ENCODE results near the gene QRICH2. TPM values are rescaled to one million over a fixed set of nuclear protein-coding genes. Genes with fewer than 3 reads are reported as not detected.

The QRICH2 gene
- total and polyA plus RNA-seq, 10 of the 15 experiments (the other 5 are each of a cell fraction or from before 2014, with no cell fraction given), result 0.04 to 0.72 (median 0.25) TPM

- TF ChIP-seq BCLAF1 (IDR thresholded peaks at IDR 0.05) (no peak), IRF5 (IDR thresholded peaks at IDR 0.05; ENCODE audit: borderline replicate concordance) (no peak), MTA3 (IDR thresholded peaks at IDR 0.05; ENCODE audit: borderline replicate concordance, low read length) (no peak), SPI1 (IDR thresholded peaks at IDR 0.05; ENCODE audit: borderline replicate concordance, insufficient read depth, low read depth, low read length) (no peak), SUZ12 (IDR thresholded peaks at IDR 0.05; ENCODE audit: unreplicated experiment) (no peak), LARP7 (IDR thresholded peaks at IDR 0.05) (peak; percentile 76), GATAD2B (conservative IDR thresholded peaks at IDR 0.05; ENCODE audit: low read depth) (0 out of 2 replicates have a peak, but pooled peaks have one; percentile 40), PBX3 (IDR thresholded peaks at IDR 0.05; ENCODE audit: insufficient replicate concordance, low read depth, low read length) (no peak), PML (IDR thresholded peaks at IDR 0.05; ENCODE audit: low read length) (no peak), USF1 (IDR thresholded peaks at IDR 0.05; ENCODE audit: borderline replicate concordance, extremely low read length, insufficient read depth, low read depth, low read length) (no peak), NFIC (IDR thresholded peaks at IDR 0.05; ENCODE audit: low read depth, low read length) (no peak), YBX1 (IDR thresholded peaks at IDR 0.05) (no peak), NFYA (IDR thresholded peaks at IDR 0.05; ENCODE audit: borderline replicate concordance, low read depth, low read length) (no peak), SIX5 (IDR thresholded peaks at IDR 0.05; ENCODE audit: low read depth, low read length, severe bottlenecking) (no peak), TAF1 (IDR thresholded peaks at IDR 0.05; ENCODE audit: borderline replicate concordance, low read depth, low read length) (no peak), RUNX3 (IDR thresholded peaks at IDR 0.05; ENCODE audit: low read length) (no peak), HDAC6 (IDR thresholded peaks at IDR 0.05; ENCODE audit: unreplicated experiment) (no peak), FOXM1 (IDR thresholded peaks at IDR 0.05; ENCODE audit: low read depth, low read length) (no peak), MYC (IDR thresholded peaks at IDR 0.05; ENCODE audit: insufficient read depth, insufficient read length, insufficient replicate concordance, low read length, severe bottlenecking) (no peak), SP1 (IDR thresholded peaks at IDR 0.05; ENCODE audit: low read depth, low read length) (no peak)
- TF ChIP-seq, protein P1, sequence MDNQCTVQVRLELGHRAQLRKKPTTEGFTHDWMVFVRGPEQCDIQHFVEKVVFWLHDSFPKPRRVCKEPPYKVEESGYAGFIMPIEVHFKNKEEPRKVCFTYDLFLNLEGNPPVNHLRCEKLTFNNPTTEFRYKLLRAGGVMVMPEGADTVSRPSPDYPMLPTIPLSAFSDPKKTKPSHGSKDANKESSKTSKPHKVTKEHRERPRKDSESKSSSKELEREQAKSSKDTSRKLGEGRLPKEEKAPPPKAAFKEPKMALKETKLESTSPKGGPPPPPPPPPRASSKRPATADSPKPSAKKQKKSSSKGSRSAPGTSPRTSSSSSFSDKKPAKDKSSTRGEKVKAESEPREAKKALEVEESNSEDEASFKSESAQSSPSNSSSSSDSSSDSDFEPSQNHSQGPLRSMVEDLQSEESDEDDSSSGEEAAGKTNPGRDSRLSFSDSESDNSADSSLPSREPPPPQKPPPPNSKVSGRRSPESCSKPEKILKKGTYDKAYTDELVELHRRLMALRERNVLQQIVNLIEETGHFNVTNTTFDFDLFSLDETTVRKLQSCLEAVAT (IDR thresholded peaks at IDR 0.05), result no peak
- TF ChIP-seq, protein P2, sequence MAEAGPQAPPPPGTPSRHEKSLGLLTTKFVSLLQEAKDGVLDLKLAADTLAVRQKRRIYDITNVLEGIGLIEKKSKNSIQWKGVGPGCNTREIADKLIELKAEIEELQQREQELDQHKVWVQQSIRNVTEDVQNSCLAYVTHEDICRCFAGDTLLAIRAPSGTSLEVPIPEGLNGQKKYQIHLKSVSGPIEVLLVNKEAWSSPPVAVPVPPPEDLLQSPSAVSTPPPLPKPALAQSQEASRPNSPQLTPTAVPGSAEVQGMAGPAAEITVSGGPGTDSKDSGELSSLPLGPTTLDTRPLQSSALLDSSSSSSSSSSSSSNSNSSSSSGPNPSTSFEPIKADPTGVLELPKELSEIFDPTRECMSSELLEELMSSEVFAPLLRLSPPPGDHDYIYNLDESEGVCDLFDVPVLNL (IDR thresholded peaks at IDR 0.05; ENCODE audit: low read depth, low read length), result no peak
Observed at GRCh38 chr17:76265624-76266243, 42.3 kb downstream of the QRICH2 start (continued).
